Astrocyte of the cerebellum (primary cell): Measurements from ENCODE around the gene ELOF1.
A peak's percentile ranks its signal among the peaks of the same experiment; 100 is the strongest.

Experiments
- DNase-seq: peaks from one replicate; pipeline ENCODE4 v3.0.0-alpha.2; 2011; ENCODE audit warnings: low read depth
- H3K4me3 ChIP-seq: 2 replicates; pipeline ENCODE4 v1.5.1; 2011; ENCODE audit warnings: mild to moderate bottlenecking, low read depth, low read length, moderate library complexity
- CTCF ChIP-seq: IDR thresholded peaks from 2 replicates; pipeline ENCODE4 v1.5.1; 2012; ENCODE audit warnings: low read length, low read depth, moderate library complexity, mild to moderate bottlenecking; ENCODE audit errors: missing control alignments
- in situ Hi-C: cut with HindIII; loops from 2 replicates; pipeline ENCODE4 v1.10.0; 2017; ENCODE audit warnings: low sequenced_read_pairs

The ELOF1 gene

DNA sequence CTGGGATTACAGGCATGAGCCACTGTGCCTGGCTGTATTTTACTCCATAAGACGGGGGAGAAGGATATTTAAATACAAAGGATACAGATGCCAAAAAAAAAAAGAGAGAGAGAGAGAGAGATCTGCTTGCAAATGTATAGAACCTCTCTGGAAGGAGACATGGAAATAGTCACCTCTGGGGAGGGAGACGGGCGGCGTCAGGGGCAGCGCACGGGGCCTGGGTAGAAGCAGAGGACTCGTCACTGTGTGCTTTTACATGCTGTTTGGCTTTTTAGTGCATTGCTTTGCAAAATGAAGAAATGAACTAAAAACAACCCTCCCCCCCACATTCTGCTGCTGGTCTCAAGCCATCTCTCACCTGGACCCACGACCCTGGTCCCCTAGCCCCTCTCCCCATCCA, 48.6 kb downstream of the ELOF1 start:
- in situ Hi-C loops: no loop called here
- DNase-seq: no peak
- H3K4me3 ChIP-seq: no peak overlapping the region
- no peak for TF ChIP-seq CTCF

DNA sequence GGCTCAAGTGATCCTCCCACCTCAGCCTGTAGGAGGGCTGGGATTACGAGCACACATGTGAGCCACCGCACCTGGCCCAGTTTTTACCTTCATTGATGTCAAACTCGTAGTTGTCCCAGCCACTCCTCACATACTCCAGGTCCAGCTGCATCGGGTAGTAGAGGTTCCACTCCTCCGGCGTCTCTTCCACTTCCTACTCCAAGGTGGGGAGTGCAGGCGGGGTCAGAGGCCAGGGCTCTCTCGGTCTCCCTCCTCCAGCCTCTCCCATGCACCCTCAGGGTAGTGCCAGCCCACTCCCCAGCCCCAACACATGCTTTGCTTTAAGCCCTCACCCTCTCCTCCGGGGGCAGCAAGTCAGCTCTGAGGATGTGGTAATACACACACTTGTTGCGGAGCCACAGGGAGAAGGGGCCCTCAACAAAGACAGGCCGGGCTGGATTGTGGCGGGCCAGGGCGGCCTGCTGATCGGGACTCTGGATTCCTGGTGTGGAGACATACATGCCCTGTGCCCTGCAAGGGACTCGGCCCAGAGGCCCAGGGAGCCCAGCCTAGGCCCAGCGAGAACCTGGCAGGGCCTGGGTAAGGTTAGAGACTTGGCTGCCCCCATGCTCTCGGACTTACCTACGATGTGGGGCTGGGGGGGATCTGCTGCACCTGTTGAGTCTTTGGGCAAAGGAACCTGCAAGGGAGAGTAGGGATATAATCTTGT, 51.5 kb downstream of the ELOF1 start:
- in situ Hi-C loops: no loop called here
- DNase-seq: no peak
- no peak for TF ChIP-seq CTCF
- H3K4me3 ChIP-seq: no peak overlapping the region

DNA sequence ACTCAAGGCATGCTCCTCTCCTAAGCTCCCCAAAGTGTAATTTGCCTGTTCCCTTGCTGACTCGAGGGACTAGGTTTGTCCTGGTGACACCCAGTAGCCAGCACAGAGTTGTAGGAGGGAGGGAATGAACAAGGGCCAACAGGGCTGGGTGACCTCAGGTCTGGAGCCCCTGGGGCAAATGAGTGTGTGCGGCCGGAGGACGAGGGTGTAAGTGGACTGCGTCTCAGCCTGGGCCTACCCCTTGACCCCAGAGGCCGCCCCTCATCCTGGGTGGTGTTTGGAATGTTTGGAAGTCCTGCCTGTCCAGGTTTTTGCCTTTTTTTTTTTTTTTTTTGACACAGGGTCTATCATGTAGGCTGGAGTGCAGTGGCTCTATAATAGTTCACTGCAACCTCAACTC, 52.1 kb downstream of the ELOF1 start:
- no peak overlapping the region for H3K4me3 ChIP-seq
- no peak for DNase-seq
- in situ Hi-C loops: no loop called here
- TF ChIP-seq CTCF: no peak

DNA sequence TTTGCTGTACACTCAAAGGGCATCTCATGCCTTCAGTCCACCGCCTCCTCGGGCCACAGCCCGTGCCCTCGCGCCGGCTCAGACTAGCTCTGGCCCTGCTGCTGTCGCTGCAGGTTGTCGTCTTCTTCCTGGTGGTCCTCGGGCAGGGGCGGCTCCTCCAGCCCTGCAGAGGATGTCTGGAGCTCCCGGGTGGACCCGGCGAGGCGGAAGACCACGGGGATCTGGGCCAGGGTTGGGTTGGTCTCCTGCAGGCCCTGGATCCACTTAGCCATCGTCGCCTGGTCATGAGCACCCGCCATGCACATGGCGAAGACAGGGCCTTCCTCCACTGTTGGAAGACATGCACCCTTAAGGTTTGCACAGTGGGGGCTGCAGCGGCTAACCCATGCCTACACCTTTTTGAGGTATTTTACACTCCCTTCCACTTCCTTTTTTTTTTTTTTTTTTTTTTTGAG, 52.9 kb downstream of the ELOF1 start:
- H3K4me3 ChIP-seq: peak overlapping the region; percentile 68
- TF ChIP-seq CTCF: no peak
- no peak for DNase-seq
- in situ Hi-C loops: no loop called here

- no peak for TF ChIP-seq CTCF
- peak; percentile 91 for DNase-seq
- in situ Hi-C loops: no loop called here
Measured at GRCh38 chr19:11505504-11506100, 53.4 kb downstream of the ELOF1 start, which contains the start of gene ZNF653. TSS of gene ZNF653 (minus strand) at chr19:11505839. CDS start at chr19:11505786, 53 bp downstream.

GRCh38 chr19:11505032-11505503, 54.0 kb downstream of the ELOF1 start:
- DNase-seq: peak; percentile 83
- TF ChIP-seq CTCF: no peak
- peak overlapping the region; percentile 68 for H3K4me3 ChIP-seq
- in situ Hi-C loops: no loop called here

More at GRCh38 chr19:11505504-11506100, 53.4 kb downstream of the ELOF1 start, which contains the start of gene ZNF653:
- peak within 1 kb of the TSS; percentile 68 for H3K4me3 ChIP-seq
